ENCODE data around the gene DNAH2.

Gene DNAH2

GRCh38 chr17:7755095-7755890 lies 37.7 kb downstream of the DNAH2 start:
- H3K9me3 Mint-ChIP-seq = no peaks in the 10 kb centered on the region
- no peaks in the 10 kb centered on the region for H3K4me1 Mint-ChIP-seq
- peaks cover 31 to 34% of the 10 kb centered on the region in 2 donors for H3K27me3 Mint-ChIP-seq
- H3K27ac Mint-ChIP-seq = no peak overlapping the region
- DNase-seq (no peak), ATAC-seq (replicated peaks) (no peak)
- H3K36me3 Mint-ChIP-seq = no peaks in the 10 kb centered on the region
- no peak overlapping the region for H3K4me3 Mint-ChIP-seq

DNA sequence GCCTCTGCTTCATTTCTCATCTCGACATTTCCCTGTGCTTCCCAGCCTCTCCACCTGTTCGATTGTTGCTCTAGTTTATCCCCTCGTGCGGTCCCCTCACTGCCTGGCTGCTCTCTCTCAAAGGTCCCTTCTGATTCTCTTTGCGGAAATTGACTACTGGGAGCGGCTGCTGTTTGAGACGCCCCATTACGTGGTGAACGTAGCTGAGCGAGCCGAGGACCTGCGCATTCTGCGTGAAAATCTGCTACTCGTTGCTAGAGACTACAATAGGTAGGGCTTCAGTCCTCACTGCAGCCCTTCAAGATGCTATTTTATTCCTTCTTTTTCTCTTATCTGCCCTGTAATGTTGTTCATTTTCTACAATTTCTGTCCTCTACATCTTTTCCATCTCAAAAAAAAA lies 39.4 kb downstream of the DNAH2 start:
- DNase-seq (no peak), ATAC-seq (replicated peaks) (no peak)
- no peak overlapping the region for H3K4me3 Mint-ChIP-seq
- H3K9me3 Mint-ChIP-seq = no peaks in the 10 kb centered on the region
- no peaks in the 10 kb centered on the region for H3K4me1 Mint-ChIP-seq
- peaks cover 28 to 32% of the 10 kb centered on the region in 2 donors for H3K27me3 Mint-ChIP-seq
- H3K27ac Mint-ChIP-seq = no peak overlapping the region
- no peaks in the 10 kb centered on the region for H3K36me3 Mint-ChIP-seq

DNA sequence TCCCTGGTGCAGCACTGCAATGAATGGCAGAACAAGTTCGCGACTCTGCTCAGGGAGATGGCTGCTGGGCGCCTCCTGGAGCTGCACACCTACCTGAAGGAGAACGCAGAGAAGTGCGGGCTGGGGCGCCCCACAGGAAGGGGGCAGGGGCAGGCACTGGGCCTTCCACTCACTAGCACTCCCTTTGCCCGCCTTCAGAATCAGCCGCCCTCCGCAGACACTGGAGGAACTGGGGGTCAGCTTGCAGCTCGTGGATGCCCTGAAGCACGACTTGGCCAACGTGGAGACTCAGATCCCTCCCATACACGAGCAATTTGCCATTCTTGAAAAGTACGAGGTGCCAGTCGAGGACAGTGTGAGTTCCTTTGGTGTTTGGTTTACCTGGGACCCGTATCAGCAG lies 46.4 kb downstream of the DNAH2 start:
- Mint-ChIP-seq H3K4me3 (no peak overlapping the region), H3K4me1 (no peaks in the 10 kb centered on the region)

GRCh38 chr17:7767004-7767403 lies 49.5 kb downstream of the DNAH2 start:
- H3K36me3 Mint-ChIP-seq = no peaks in the 10 kb centered on the region
- DNase-seq = no peak
- no peak overlapping the region for H3K27ac Mint-ChIP-seq
- peaks cover 24 to 34% of the 10 kb centered on the region in 2 donors for H3K27me3 Mint-ChIP-seq
- H3K4me3 Mint-ChIP-seq = no peak overlapping the region
- no peaks in the 10 kb centered on the region for H3K4me1 Mint-ChIP-seq
- no peaks in the 10 kb centered on the region for H3K9me3 Mint-ChIP-seq
- no peak for ATAC-seq (replicated peaks)

More for the DNA sequence above, 46.4 kb downstream of the DNAH2 start:
- Mint-ChIP-seq H3K27ac (no peak overlapping the region), H3K36me3 (no peaks in the 10 kb centered on the region), H3K9me3 (no peaks in the 10 kb centered on the region), H3K27me3 (peaks cover 17 to 20% of the 10 kb centered on the region in 2 donors)
- DNase-seq = no peak
- ATAC-seq (replicated peaks) = no peak

DNA sequence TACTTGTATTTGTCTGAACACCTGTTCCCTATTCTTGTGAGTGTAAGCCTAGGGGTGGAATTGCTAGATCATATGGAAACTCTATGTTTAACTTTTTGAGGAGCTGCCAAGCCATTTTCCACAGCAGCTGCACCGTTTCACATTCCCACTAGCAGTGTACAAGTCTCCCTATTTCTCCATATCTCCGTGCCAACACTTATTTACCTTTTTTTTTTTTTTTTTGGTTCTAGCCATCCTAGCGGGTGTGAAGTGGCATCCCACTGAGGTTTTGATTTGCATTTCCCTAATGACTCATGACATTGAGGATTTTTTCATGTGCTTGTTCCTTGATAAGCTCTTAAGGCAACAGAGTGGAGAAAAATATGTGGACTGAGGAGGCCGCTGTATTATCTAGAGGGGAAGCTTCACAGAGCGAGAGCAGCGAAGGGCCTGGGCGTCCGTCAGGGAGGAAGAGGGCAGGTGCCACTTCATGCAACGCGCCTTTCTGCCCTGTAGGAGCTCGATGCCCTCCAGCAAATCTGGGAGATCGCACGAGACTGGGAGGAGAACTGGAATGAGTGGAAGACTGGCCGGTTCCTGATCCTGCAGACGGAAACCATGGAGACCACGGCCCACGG lies 50.0 kb downstream of the DNAH2 start:
- Mint-ChIP-seq H3K27me3 (peaks cover 24 to 34% of the 10 kb centered on the region in 2 donors), H3K27ac (no peak overlapping the region), H3K9me3 (no peaks in the 10 kb centered on the region), H3K4me3 (no peak overlapping the region), H3K4me1 (no peaks in the 10 kb centered on the region), H3K36me3 (no peaks in the 10 kb centered on the region)
- DNase-seq = no peak
- no peak for ATAC-seq (replicated peaks)

- Mint-ChIP-seq H3K36me3 (no peaks in the 10 kb centered on the region), H3K4me1 (no peaks in the 10 kb centered on the region), H3K4me3 (no peak overlapping the region), H3K9me3 (no peaks in the 10 kb centered on the region), H3K27ac (no peak overlapping the region), H3K27me3 (peaks cover 39 to 51% of the 10 kb centered on the region in 2 donors)
- DNase-seq (no peak), ATAC-seq (replicated peaks) (no peak)
These were observed 52.3 kb downstream of the DNAH2 start for GRCh38 chr17:7769854-7770253.

- ATAC-seq (replicated peaks) = no peak
- DNase-seq = no peak
- Mint-ChIP-seq H3K36me3 (no peaks in the 10 kb centered on the region), H3K27me3 (peaks cover 56 to 63% of the 10 kb centered on the region in 2 donors), H3K9me3 (no peaks in the 10 kb centered on the region), H3K4me1 (no peaks in the 10 kb centered on the region), H3K27ac (no peak overlapping the region), H3K4me3 (no peak overlapping the region)
These were observed 56.5 kb downstream of the DNAH2 start for GRCh38 chr17:7774055-7774521.

GRCh38 chr17:7775051-7775450 lies 57.5 kb downstream of the DNAH2 start:
- no peak for DNase-seq
- ATAC-seq (replicated peaks) = no peak
- Mint-ChIP-seq H3K4me1 (no peaks in the 10 kb centered on the region), H3K27ac (no peak overlapping the region), H3K4me3 (no peak overlapping the region), H3K27me3 (peaks cover 56 to 59% of the 10 kb centered on the region in 2 donors), H3K9me3 (no peaks in the 10 kb centered on the region), H3K36me3 (no peaks in the 10 kb centered on the region)

DNA sequence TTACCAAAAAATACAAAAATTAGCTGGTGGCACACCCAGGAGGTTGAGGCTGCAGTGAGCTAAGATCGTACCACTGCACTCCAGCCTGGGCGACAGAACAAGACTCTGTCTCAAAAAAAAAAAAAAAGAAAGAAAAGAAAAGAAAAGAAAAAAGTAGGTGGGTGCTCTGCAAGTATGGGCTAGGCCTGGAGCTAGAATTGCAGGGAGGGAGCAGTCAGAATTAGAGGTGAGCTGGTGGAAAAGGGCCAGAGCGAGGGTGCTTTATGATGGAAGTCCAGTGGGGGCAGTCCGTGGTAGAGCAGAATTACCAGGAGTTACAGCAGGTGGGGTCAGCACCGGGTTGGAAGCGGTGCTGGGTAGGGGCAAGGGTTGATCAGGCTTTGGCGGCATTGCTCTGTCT lies 59.5 kb downstream of the DNAH2 start:
- Mint-ChIP-seq H3K27me3 (peaks cover 43 to 46% of the 10 kb centered on the region in 2 donors), H3K9me3 (no peaks in the 10 kb centered on the region), H3K4me3 (no peak overlapping the region), H3K4me1 (no peaks in the 10 kb centered on the region), H3K27ac (no peak overlapping the region), H3K36me3 (no peaks in the 10 kb centered on the region)
- DNase-seq (no peak), ATAC-seq (replicated peaks) (no peak)

- Mint-ChIP-seq H3K4me1 (peaks cover 0 to 2% of the 10 kb centered on the region in 2 donors), H3K27ac (no peak overlapping the region), H3K9me3 (no peaks in the 10 kb centered on the region), H3K4me3 (no peak overlapping the region), H3K27me3 (peaks cover 29 to 38% of the 10 kb centered on the region in 2 donors), H3K36me3 (no peaks in the 10 kb centered on the region)
- DNase-seq (no peak), ATAC-seq (replicated peaks) (no peak)
These were observed 63.2 kb downstream of the DNAH2 start for GRCh38 chr17:7780736-7781135.

- Mint-ChIP-seq H3K9me3 (no peaks in the 10 kb centered on the region), H3K36me3 (no peaks in the 10 kb centered on the region), H3K27me3 (peaks cover 27 to 38% of the 10 kb centered on the region in 2 donors)
These were observed 63.9 kb downstream of the DNAH2 start for GRCh38 chr17:7781429-7781828.

DNA sequence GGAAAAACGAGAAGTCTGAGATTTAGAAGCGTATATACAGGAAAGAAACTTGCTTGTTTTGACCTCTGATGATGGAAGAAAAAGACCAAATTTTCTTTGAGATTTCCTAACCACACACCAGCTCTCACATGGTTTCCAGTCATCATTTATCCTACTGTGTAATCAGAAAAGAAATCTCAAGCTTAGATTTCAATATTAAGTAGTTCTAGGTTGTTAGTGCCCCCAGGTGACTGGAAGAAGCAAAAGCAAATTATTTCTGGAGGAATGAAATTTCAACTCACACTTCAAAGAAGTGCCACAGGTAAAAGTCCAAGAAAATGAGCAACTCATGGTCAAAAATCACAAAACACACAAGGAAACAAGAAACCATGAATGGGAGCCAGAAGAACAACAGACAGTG lies 64.7 kb downstream of the DNAH2 start:
- no peak for DNase-seq
- Mint-ChIP-seq H3K9me3 (no peaks in the 10 kb centered on the region), H3K4me3 (no peak overlapping the region), H3K36me3 (no peaks in the 10 kb centered on the region), H3K27ac (no peak overlapping the region), H3K4me1 (peaks cover 0 to 2% of the 10 kb centered on the region in 2 donors), H3K27me3 (peaks cover 24 to 35% of the 10 kb centered on the region in 2 donors)
- ATAC-seq (replicated peaks) = no peak

More at GRCh38 chr17:7781429-7781828, 63.9 kb downstream of the DNAH2 start:
- DNase-seq (peak; percentile 32), ATAC-seq (replicated peaks) (peak; percentile 95 to 96)
- no peak overlapping the region for H3K4me3 Mint-ChIP-seq
- H3K4me1 Mint-ChIP-seq = peaks cover 0 to 2% of the 10 kb centered on the region in 2 donors
- H3K27ac Mint-ChIP-seq = no peak overlapping the region

DNA sequence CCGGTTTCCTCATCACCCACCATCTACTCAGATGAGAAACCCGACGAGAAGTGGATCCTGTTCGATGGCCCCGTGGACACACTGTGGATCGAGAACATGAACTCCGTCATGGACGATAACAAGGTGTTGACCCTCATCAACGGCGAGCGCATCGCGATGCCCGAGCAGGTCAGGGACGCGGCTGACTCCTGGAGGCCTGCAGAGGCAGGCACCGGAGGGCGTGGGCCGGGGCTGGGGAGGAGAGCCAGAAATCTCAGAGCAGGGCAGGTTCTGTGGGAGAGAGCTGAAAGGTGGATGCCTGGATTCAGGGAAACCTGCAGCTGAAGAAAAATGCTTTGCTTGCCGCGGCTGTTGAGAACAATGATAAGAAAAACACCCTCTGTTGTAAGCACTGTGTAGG lies 69.3 kb downstream of the DNAH2 start:
- Mint-ChIP-seq H3K4me3 (no peak overlapping the region), H3K27ac (no peak overlapping the region), H3K36me3 (no peaks in the 10 kb centered on the region), H3K9me3 (no peaks in the 10 kb centered on the region), H3K27me3 (peaks cover 16 to 33% of the 10 kb centered on the region in 2 donors), H3K4me1 (peaks cover 0 to 2% of the 10 kb centered on the region in 2 donors)
- no peak for DNase-seq
- ATAC-seq (replicated peaks) = no peak

GRCh38 chr17:7789131-7789530 lies 71.6 kb downstream of the DNAH2 start:
- Mint-ChIP-seq H3K9me3 (no peaks in the 10 kb centered on the region), H3K27ac (no peak overlapping the region), H3K4me1 (no peaks in the 10 kb centered on the region), H3K36me3 (no peaks in the 10 kb centered on the region), H3K4me3 (no peak overlapping the region), H3K27me3 (peaks cover 11 to 21% of the 10 kb centered on the region in 2 donors)
- DNase-seq (no peak), ATAC-seq (replicated peaks) (no peak)

DNA sequence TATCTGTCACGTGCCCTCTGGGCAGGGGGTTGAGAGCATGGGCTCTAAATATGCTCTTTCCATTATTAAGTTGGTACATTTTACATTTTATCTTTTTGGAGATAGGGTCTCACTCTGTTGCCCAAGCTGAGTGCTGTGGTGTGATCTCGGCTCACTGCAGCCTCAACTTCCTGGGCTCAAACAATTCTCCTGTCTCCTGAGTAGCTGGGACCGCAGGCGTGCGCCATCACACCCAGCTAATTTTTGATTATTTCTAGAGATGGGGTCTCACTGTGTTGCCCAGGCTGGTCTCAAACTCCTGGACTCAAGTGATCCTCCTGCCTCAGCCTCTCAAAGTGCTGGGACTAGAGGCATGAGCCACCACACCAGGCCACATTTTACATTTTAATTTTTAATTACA lies 72.6 kb downstream of the DNAH2 start:
- no peaks in the 10 kb centered on the region for H3K9me3 Mint-ChIP-seq
- no peaks in the 10 kb centered on the region for H3K36me3 Mint-ChIP-seq
- H3K27ac Mint-ChIP-seq = no peak overlapping the region
- DNase-seq = no peak
- no peak overlapping the region for H3K4me3 Mint-ChIP-seq
- H3K27me3 Mint-ChIP-seq = peaks cover 14 to 23% of the 10 kb centered on the region in 2 donors
- no peaks in the 10 kb centered on the region for H3K4me1 Mint-ChIP-seq
- no peak for ATAC-seq (replicated peaks)
